ENCODE results near the gene FRG2. TPM values are rescaled to one million over a fixed set of nuclear protein-coding genes. Genes with fewer than 3 reads are reported as not detected.

FRG2 gene
- total RNA-seq, 1 donor: not detected

DNA sequence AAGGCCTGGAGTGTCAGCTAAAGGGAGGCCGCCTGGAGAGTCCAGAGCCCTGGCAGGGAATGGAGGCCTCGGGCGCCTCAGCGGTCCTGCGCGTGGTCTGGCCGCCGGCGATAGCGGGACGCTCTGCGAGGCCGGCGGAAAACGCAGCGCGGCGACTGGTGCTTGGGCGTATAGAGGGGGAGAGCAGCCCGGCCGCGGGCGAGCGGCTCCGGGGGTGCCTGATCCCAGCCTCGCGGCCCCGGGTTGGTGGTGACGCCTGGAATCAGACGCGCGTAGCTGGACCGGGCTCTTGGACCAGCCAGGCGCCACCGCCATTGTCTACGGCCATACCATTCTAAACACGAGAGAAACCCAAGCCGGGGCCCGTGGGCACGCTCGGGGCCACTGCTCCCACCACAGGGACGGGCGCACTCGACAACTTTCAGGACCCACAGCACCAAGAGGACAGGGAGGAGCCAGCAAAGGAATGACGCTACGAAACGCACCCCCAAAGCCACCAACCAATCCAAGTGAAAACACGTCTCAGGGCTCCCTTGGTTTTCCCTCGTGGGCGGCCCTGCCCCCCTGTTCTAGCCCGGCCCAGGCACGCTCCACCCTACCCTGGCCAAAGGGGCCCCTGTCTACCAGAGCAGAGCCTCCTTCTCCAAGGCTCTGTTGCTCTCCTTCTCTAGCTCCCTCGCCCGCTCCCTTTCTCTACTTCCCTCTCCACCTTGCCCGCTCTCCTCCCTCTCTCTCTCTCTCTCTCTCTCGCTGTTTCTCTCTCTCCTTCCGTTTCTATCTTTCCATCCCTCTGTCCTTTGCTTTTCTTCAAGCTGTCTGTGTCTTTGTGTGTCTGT, 7.8 kb downstream of the FRG2 start:
- TF ChIP-seq, protein P1, sequence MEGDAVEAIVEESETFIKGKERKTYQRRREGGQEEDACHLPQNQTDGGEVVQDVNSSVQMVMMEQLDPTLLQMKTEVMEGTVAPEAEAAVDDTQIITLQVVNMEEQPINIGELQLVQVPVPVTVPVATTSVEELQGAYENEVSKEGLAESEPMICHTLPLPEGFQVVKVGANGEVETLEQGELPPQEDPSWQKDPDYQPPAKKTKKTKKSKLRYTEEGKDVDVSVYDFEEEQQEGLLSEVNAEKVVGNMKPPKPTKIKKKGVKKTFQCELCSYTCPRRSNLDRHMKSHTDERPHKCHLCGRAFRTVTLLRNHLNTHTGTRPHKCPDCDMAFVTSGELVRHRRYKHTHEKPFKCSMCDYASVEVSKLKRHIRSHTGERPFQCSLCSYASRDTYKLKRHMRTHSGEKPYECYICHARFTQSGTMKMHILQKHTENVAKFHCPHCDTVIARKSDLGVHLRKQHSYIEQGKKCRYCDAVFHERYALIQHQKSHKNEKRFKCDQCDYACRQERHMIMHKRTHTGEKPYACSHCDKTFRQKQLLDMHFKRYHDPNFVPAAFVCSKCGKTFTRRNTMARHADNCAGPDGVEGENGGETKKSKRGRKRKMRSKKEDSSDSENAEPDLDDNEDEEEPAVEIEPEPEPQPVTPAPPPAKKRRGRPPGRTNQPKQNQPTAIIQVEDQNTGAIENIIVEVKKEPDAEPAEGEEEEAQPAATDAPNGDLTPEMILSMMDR (IDR thresholded peaks at IDR 0.05; ENCODE audit: insufficient read depth, low read depth, low read length): no peak
- no peak for DNase-seq (ENCODE audit: low read depth)
- H3K4me3 ChIP-seq (ENCODE audit: low read depth, low read length): no peak overlapping the region

DNA sequence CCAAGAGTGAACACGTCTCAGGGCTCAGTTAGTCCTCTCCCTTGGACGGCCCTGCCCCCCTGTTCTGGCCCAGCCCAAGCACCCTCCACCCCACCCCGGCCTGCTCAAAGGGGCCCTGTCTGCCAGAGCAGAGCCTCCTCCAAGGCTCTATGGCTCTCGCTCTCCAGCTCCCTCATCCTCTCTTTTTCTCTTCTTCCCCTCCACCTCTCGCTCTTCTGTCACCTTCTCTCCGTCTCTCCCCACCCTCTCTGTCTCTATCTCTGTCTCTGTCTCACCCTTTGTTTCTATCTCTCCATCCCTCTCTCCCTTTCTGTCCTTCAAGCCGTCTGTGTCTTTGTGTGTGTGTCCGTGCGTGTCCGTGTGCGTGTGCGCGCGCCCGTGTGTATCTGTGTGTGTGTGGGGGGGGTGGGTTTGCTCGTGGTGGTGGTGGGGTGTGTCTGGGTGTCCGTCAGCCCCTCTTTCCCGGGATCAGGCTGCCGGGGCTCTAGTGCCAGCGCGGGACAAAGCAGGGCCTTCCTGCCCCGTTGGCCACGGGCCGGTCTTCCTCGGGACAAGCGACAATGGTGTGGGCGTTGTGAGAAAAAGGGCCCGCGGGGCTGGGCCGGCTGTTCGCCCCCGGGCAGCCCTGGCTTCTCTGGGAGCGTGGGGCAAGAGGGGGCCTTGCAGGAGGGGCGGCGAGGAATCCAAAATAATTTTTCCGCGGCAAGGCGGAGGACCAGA, 8.7 kb downstream of the FRG2 start:
- no peak for DNase-seq (ENCODE audit: low read depth)
- TF ChIP-seq, protein P1 (IDR thresholded peaks at IDR 0.05; ENCODE audit: insufficient read depth, low read depth, low read length): no peak
- no peak overlapping the region for H3K4me3 ChIP-seq (ENCODE audit: low read depth, low read length)

DNA sequence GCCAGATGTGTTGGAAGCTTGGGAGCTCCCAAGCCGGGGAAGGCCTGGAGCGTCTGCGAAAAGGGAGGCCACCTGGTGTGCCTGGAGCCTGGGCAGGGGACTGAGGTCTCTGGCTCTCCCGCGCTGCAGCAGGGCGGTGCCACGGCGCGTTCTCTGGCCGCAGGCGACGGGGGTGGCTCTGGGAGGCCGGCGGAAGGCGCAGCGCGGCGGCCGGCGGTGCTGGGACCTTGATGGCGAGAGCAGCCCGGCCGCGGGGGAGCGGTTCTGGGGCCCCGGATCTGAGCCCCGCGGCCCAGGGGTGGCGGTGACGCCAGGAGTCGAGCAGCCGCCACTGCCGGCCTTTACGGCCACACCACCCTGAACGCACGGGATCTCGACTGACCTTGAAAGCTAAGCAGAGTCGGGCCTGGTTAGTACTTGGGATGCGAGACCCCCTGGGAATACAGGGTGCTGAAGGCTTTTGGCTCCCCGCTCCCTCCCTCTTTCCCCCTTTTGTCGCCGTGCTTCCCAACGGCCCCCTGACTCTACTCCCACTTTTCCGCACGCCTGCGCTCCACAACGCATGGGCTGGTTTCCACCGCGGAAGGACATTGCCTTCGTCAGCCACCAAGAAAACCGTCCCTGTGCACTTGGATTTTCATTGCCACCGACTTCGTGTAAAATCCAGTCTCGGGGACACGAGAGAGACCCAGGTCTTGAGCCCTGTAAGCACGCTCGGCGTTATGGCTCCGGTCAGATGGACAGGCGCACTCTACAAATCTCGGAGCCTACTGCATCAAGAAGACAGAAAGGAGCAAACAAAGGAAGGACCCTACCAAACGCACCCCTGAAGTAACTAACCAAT, 9.5 kb downstream of the FRG2 start:
- TF ChIP-seq, protein P1 (IDR thresholded peaks at IDR 0.05; ENCODE audit: insufficient read depth, low read depth, low read length): no peak
- DNase-seq (ENCODE audit: low read depth): no peak
- no peak overlapping the region for H3K4me3 ChIP-seq (ENCODE audit: low read depth, low read length)

DNA sequence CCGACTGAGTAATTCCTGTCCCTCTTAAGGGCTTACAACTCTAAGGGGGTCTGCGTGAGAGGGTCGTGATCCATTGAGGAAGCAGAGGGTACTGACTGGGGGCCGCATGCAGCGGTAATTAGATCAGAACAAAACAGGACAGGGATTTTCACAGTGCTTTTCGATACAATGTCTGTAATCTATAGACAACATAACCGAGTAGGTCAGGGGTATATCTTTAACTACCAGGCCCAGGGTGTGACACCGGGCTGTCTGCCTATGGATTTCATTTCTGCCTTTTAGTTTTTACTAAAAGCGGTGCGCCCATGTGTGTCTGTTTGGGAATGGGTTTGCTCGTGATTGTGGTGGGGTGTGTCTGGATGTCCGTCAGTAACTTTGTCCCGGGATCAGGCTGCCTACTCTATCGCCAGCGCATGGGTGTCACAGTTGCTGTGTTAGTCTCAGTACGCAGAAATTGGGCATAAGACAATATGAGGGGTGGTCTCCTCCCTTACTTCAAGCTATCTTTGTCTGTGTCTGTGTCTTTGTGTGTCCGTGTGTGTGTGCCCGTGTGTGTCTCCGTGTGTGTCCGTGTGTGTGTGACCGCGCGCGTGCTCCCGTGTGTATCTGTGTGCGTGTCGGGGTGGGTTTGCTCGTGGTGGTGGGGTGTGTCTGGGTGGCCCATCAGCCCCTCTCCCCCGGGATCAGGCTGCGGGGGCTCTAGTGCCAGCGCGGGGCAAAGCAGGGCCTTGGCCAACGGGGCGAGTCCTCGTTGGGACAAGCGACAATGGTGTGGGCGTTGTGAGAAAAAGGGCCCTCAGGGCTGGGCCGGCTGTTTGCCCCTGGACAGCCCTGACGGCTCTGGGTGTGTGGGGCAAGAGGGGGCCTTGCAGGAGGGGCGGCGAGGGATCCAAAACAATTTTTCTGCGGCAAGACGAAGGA, 10.4 kb downstream of the FRG2 start:
- TF ChIP-seq, protein P1 (IDR thresholded peaks at IDR 0.05; ENCODE audit: insufficient read depth, low read depth, low read length): no peak
- no peak for DNase-seq (ENCODE audit: low read depth)
- H3K4me3 ChIP-seq (ENCODE audit: low read depth, low read length): no peak overlapping the region

DNA sequence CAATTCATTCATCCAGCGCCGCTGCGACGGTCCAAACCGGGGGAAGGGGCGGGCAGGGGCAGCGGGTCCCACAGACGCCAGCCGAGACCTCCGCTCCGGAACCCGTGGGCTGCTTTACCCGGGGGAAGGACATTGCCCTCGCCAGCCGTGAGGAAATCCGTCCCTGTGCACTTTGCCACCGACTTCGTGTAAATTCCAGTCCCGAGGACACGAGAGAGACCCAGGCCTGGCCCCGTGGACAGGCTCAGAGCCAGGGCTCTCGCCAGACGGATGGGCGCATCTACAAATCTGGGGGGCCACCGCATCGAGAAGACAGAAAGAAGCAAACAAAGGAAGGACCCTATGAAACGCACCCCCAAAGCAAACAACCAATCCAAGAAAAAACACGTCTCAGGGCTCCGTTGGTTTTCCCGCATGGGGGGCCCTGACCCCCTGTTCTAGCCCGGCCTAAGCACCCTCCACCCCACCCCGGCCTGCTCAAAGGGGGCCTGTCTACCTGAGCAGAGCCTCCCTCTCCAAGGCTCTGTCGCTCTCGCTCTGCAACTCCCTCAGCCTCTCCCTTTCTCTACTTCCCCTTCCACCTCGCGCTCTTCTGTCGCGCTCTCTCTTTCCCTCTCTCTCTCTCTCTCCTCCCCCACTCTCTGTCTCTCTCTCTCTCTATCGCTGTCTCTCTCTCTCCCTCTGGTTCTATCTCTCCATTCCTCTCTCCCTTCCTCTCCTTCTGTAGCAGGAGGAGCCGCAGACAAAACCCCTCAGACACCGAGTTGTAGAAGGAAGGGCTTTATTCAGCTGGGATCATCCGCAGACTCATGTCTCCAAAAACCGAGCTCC, 11.3 kb downstream of the FRG2 start:
- H3K4me3 ChIP-seq (ENCODE audit: low read depth, low read length): no peak overlapping the region
- TF ChIP-seq, protein P1 (IDR thresholded peaks at IDR 0.05; ENCODE audit: insufficient read depth, low read depth, low read length): no peak
- DNase-seq (ENCODE audit: low read depth): no peak

Measured in fibroblast of villous mesenchyme (primary cell).